HG03432 (cell line): ENCODE measurements around the gene CCRL2.

ENCODE experiments used
- ATAC-seq: cut with Tn5 transposase; IDR thresholded peaks from one replicate; pipeline ENCODE4 v1.9.1; 2021; ENCODE audit warnings: mild to moderate bottlenecking, moderate library complexity; ENCODE audit not compliant: unreplicated experiment

The CCRL2 gene

GRCh38 chr3:46455231-46456115, 48.4 kb downstream of the CCRL2 start:
- ATAC-seq = no peak

- ATAC-seq = no peak
These were observed 49.1 kb downstream of the CCRL2 start for GRCh38 chr3:46456118-46456517.
